ENCODE results near the gene PRM2. TPM values are rescaled to one million over a fixed set of nuclear protein-coding genes. Genes with fewer than 3 reads are reported as not detected.

The PRM2 gene
- polyA plus RNA-seq, 2 of the 4 experiments (the other 2 are of a cell fraction): not detected

GRCh38 chr16:11229432-11229831, 46.8 kb downstream of the PRM2 start:
- CTCF ChIA-PET: interaction anchor here (1.1 kb wide), 1 partner anchor 234 kb away, joined by 3 read pairs; no protein-coding TSS in a partner anchor
- FAIRE-seq: no peak
- Histone ChIP-seq H3K27ac (no peak overlapping the region), H3K4me3 (no peak overlapping the region), H3K9me3 (no peaks in the 10 kb centered on the region), H3K4me2 (no peak overlapping the region), H3K4me1 (no peaks in the 10 kb centered on the region)
- 65% methylated on average over 5 of the region's 5 CpGs for WGBS (ENCODE audit: missing lambda C conversion rate)
- DNase-seq (ENCODE audit: low read depth in 1 of 2, low spot score in 1 of 2): no peak
- POLR2A ChIA-PET: interaction anchor here (0.7 kb wide), 1 partner anchor 26 kb away, joined by 4 read pairs; no protein-coding TSS in a partner anchor
- no peak for ATAC-seq
- no peak for TF ChIP-seq NPAS2 (CRISPR knock-in tag; IDR thresholded peaks at IDR 0.05; ENCODE audit: borderline replicate concordance)
- no peak for TF ChIP-seq MYC (IDR thresholded peaks at IDR 0.05; ENCODE audit: borderline replicate concordance, low read length)
- no peak for TF ChIP-seq RFX5 (IDR thresholded peaks at IDR 0.05)
- no peak for TF ChIP-seq KDM1A (IDR thresholded peaks at IDR 0.05; ENCODE audit: low read depth)
- TF ChIP-seq RNF2 (IDR thresholded peaks at IDR 0.05; ENCODE audit: borderline replicate concordance, low read depth): no peak
- no peak for TF ChIP-seq MAX (IDR thresholded peaks at IDR 0.05)
- TF ChIP-seq RARB (CRISPR knock-in tag; IDR thresholded peaks at IDR 0.05): no peak
- no peak for TF ChIP-seq JUNB (IDR thresholded peaks at IDR 0.05)
- TF ChIP-seq HOXB5 (CRISPR knock-in tag; IDR thresholded peaks at IDR 0.05): no peak
- no peak for TF ChIP-seq PHF8 (IDR thresholded peaks at IDR 0.05; ENCODE audit: borderline replicate concordance, low read depth)
- no peak for TF ChIP-seq E2F6 (IDR thresholded peaks at IDR 0.05; ENCODE audit: borderline replicate concordance, low read depth)
- TF ChIP-seq SREBF2 (IDR thresholded peaks at IDR 0.05): no peak
- TF ChIP-seq POLR2A (IDR thresholded peaks at IDR 0.05; ENCODE audit: low read length): no peak
- TF ChIP-seq HOXB13 (CRISPR knock-in tag; IDR thresholded peaks at IDR 0.05; ENCODE audit: low read depth): no peak
- TF ChIP-seq ZFP36 (IDR thresholded peaks at IDR 0.05; ENCODE audit: borderline replicate concordance, partially characterized antibody): no peak
- TF ChIP-seq MAFK (IDR thresholded peaks at IDR 0.05; ENCODE audit: partially characterized antibody): no peak
- no peak for TF ChIP-seq HOXA7 (CRISPR knock-in tag; IDR thresholded peaks at IDR 0.05)
- TF ChIP-seq JUN (IDR thresholded peaks at IDR 0.05): no peak

GRCh38 chr16:11225677-11226549, 50.4 kb downstream of the PRM2 start:
- ATAC-seq (no peak), DNase-seq (ENCODE audit: low read depth in 1 of 2, low spot score in 1 of 2) (no peak), FAIRE-seq (no peak)
- H3K27ac ChIP-seq: no peak overlapping the region; a peak in 1 of 6 replicates
- WGBS (ENCODE audit: missing lambda C conversion rate): 66% methylated on average over 18 of the region's 18 CpGs
- ChIA-PET POLR2A (no interaction called here), CTCF (no interaction called here)
- H3K4me1 ChIP-seq: no peaks in the 10 kb centered on the region
- no peak overlapping the region for H3K4me2 ChIP-seq
- TF ChIP-seq HOXB5 (CRISPR knock-in tag; IDR thresholded peaks at IDR 0.05) (no peak), FOSL2 (IDR thresholded peaks at IDR 0.05) (no peak), FOSL2 (CRISPR knock-in tag; IDR thresholded peaks at IDR 0.05) (no peak), POLR2A (IDR thresholded peaks at IDR 0.05; ENCODE audit: low read length) (no peak), MAFK (IDR thresholded peaks at IDR 0.05; ENCODE audit: partially characterized antibody) (no peak), TFCP2L1 (CRISPR knock-in tag; IDR thresholded peaks at IDR 0.05) (no peak), RAD21 (conservative IDR thresholded peaks at IDR 0.05 in 1 of 2, IDR thresholded peaks at IDR 0.05 in 1 of 2) (no peak), NPAS2 (CRISPR knock-in tag; IDR thresholded peaks at IDR 0.05; ENCODE audit: borderline replicate concordance) (no peak), CHD2 (IDR thresholded peaks at IDR 0.05; ENCODE audit: low read length, partially characterized antibody) (no peak), JUN (IDR thresholded peaks at IDR 0.05) (no peak)
- no peak overlapping the region for H3K4me3 ChIP-seq
- H3K9me3 ChIP-seq: no peaks in the 10 kb centered on the region

Small RNA genes within 50 kb of the gene (small RNA-seq; reads per million reads assigned to genes)
- gene MIR548H2 (0 reads per million in 6 experiments), gene RF00019 (0 reads per million in 6 experiments), gene RF00554 (0 reads per million in 6 experiments)

Other genes with a start within 250 kb of the PRM2 start
- 0.15 and 0.16 TPM in 2 replicates for gene SOCS1, start 20.3 kb downstream of the PRM2 start, polyA plus RNA-seq (2011; rRNA removed)
- 0.26 to 0.56 TPM (median 0.32 TPM) in 3 replicates for gene SOCS1, start 20.3 kb downstream of the PRM2 start, polyA plus RNA-seq (2017; fragmentation: RNase III; extraction: RNeasy Plus Mini Kit Qiagen cat#74134 plus additional on column Dnase treatment)
- gene TNP2, start 7.2 kb downstream of the PRM2 start, polyA plus RNA-seq (2011; rRNA removed): not detected in 2 replicates
- not detected in 3 replicates for gene TNP2, start 7.2 kb downstream of the PRM2 start, polyA plus RNA-seq (2017; fragmentation: RNase III; extraction: RNeasy Plus Mini Kit Qiagen cat#74134 plus additional on column Dnase treatment)
- gene PRM3, start 2.9 kb downstream of the PRM2 start, polyA plus RNA-seq (2011; rRNA removed): not detected in 2 replicates
- not detected in 3 replicates for gene PRM3, start 2.9 kb downstream of the PRM2 start, polyA plus RNA-seq (2017; fragmentation: RNase III; extraction: RNeasy Plus Mini Kit Qiagen cat#74134 plus additional on column Dnase treatment)
- gene PRM1, start 4.8 kb upstream of the PRM2 start, polyA plus RNA-seq (2011; rRNA removed): not detected in 2 replicates
- not detected in 3 replicates for gene PRM1, start 4.8 kb upstream of the PRM2 start, polyA plus RNA-seq (2017; fragmentation: RNase III; extraction: RNeasy Plus Mini Kit Qiagen cat#74134 plus additional on column Dnase treatment)
- 20.3 and 24.2 TPM in 2 replicates for gene RMI2, start 69.0 kb upstream of the PRM2 start, polyA plus RNA-seq (2011; rRNA removed)
- gene RMI2, start 69.0 kb upstream of the PRM2 start, polyA plus RNA-seq (2017; fragmentation: RNase III; extraction: RNeasy Plus Mini Kit Qiagen cat#74134 plus additional on column Dnase treatment): 23.3 to 27.7 TPM (median 26.9 TPM) in 3 replicates

All from A549 (cell line).